Hindlimb muscle (tissue), 1 donor: ENCODE results near the gene MLIP. TPM values are rescaled to one million over a fixed set of nuclear protein-coding genes. Genes with fewer than 3 reads are reported as not detected.

Experiments
- DNase-seq: peaks from one replicate; pipeline ENCODE4 v3.0.0-alpha.2; 2013
- polyA plus RNA-seq: library from polyadenylated mRNA; unstranded; fragments of 120-200 nt; gene quantifications from one replicate; pipeline ENCODE4 v1.2.1, GENCODE V29; 2013; ENCODE audit not compliant: insufficient read length

MLIP gene
- polyA plus RNA-seq, 1 donor = 80.6 TPM

DNA sequence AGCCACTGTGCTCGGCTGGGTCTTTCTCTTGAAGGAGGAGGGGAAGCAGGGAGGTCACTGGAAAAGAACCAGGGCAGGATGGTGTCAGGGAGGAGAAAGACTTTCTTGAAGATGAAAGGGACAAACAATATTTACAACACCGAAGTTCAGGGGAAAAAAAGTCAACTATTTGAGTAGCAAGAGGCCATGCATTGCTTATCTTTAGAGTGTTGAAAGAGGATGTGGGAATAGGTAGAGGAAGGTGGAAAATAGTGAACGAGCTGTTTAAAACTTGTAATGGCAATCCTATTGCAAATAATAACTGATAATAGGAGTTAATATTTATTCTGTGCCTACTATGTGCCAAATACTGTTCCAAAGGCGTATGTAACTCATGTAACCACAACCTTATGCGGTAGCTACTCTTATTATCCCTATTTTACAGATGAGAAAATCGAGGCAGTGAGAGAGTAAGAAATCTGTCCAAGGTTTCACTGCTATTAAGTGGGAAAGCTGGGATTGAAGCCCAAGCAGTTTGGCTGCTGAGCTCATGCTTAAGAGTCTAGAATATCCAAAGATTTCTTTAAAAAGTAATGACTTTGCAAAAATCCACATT lies 12.7 kb upstream of the MLIP start:
- no peak for DNase-seq

DNA sequence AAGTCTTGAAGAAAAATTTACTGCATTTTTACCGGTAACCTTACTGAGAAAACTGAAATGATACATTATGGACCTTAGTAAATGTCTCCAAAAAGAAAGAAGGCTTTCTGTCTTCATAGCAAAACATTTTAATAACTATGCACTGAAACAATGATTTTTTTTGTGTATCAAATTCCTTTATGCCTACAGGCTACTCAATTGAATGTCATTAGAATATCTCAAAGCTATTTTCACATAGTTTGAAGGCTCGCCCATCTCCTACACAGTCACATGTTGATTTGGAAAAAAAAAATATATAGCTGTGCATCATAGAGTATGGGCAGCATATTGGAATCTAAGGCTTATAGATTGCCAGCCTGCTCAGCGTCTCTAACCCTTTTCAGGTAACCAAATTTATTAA lies 12.0 kb upstream of the MLIP start:
- no peak for DNase-seq

DNA sequence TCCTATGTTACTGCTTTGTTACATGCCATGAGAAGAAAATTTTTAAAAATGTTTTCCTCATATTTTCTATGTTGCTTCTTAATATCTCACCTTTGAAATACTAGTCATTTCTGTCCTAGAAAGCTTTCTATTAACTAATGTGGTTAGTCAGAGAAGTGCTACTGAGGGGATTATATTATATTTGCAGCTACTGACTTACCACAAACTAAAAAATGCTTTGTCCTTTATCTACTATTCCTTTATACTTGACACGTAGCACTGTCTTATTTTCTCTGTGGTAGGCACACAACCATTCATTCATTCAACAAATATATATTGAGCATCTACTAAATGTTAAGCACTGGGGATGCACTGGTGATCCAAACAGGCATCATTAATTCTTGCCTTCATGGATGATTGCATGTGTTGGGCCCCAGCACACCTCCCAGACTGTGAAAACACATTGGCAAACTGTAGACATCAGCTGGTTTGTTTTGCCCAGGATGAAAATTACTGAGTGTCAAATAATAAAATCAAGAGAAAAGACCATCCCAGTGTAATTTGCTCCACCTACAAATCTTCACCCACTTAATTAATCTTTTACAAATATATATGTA lies 10.7 kb upstream of the MLIP start:
- no peak for DNase-seq

GRCh38 chr6:54102238-54102637 lies 9.0 kb upstream of the MLIP start:
- no peak for DNase-seq

DNA sequence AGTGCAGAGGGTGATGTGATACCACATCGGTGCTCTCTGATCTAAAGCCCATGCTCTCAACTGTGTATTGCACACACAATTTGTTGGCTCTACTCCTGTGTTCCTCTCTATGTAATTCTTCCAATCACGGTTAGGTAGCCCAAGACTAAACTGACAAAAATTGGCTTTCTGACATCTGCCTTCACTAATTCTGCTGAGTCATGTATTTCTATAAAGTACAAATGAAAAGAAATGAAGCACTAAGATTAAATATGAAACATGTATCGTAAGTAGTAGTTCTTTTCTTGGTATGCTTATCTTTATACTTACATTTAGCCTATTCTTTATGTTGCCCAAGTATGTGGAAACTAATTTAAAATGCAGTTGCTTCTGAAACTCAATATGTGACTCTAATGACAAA lies 7.7 kb upstream of the MLIP start:
- no peak for DNase-seq

- DNase-seq = no peak
Measured at GRCh38 chr6:54106727-54107126, 4.5 kb upstream of the MLIP start.

- no peak for DNase-seq
Measured at GRCh38 chr6:54107470-54108090, 3.7 kb upstream of the MLIP start.

- no peak for DNase-seq
Measured at GRCh38 chr6:54108271-54108670, 3.0 kb upstream of the MLIP start.

- DNase-seq = no peak
Measured at GRCh38 chr6:54109586-54109985, 1.7 kb upstream of the MLIP start.

GRCh38 chr6:54112151-54112650 lies 958 bp downstream of the MLIP start:
- DNase-seq = no peak

GRCh38 chr6:54114991-54115390 lies 3.7 kb downstream of the MLIP start:
- no peak for DNase-seq

GRCh38 chr6:54115966-54116365 lies 4.7 kb downstream of the MLIP start:
- DNase-seq = no peak

- DNase-seq = no peak
Measured at GRCh38 chr6:54118117-54118516, 6.9 kb downstream of the MLIP start.

GRCh38 chr6:54125493-54125892 lies 14.2 kb downstream of the MLIP start:
- DNase-seq = no peak

GRCh38 chr6:54130179-54130578 lies 18.9 kb downstream of the MLIP start:
- no peak for DNase-seq

DNA sequence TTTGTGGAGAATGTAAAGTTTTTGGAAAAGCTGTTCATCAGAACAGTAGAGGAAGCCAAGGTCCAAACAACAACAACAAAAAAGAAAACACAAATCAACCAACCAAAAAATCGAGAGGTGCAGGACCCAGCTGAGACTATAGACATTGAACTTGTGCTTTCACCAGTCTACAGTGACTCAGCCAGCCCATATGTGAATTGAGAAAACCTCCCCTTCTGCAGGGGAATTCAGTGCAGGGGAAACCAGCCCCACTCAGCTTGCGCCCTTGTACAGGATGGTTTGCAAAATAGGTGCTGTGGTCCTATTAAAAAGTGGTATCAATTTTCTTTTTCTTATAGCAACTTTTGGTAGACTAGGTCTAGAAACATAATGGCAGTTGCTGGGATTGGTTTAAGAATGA lies 21.3 kb downstream of the MLIP start:
- DNase-seq = no peak

GRCh38 chr6:54133186-54133585 lies 21.9 kb downstream of the MLIP start:
- DNase-seq = no peak

DNA sequence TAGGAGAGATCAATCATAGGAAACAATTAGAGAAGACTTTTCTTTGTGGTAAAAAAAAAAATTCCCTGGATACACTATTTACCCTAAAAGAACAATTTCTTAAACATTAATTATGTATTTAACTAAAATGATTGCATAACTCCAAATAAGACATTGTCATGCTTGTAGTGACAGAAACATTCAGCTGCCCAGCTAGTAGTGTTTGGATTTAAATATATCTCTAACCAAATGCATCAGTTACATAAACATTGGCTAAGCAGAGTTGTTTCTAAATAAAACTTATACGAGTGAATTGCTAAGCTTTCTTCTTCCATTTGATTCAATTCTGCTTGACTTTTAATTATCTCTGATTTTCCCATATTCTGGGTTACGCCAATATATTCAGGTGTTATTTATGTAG lies 23.7 kb downstream of the MLIP start:
- DNase-seq = no peak

GRCh38 chr6:54135665-54136369 lies 24.6 kb downstream of the MLIP start:
- DNase-seq = no peak

GRCh38 chr6:54138795-54139194 lies 27.6 kb downstream of the MLIP start:
- no peak for DNase-seq

GRCh38 chr6:54140811-54141210 lies 29.6 kb downstream of the MLIP start:
- no peak for DNase-seq

DNA sequence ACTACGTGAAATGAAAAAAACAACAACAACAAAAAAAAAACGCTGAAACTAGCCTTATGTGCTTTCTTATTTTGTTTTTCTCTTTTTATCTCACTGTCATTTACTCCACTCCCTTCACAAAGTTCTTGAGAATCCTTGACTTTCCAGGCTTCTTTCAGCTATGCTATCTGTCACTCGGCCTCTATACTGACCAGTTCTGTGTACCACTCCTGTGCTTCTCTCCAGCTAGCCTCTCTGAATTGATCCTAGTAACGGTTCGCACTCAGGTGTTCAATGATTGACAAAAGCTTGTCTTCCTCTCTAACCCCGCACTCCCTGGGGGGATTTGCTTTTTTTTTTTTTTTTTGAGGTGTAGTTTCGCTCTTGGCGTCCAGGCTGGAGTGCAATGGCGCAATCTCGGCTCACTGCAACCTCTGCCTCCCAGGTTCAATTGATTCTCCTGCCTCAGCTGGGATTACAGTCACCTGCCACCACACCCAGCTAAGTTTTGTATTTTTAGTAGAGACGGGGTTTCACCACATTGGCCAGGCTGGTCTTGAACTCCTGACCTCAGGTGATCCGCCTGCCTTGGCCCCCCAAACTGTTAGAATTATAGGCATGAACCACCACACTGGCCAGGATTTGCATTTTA lies 31.8 kb downstream of the MLIP start:
- no peak for DNase-seq

GRCh38 chr6:54151861-54152260 lies 40.6 kb downstream of the MLIP start:
- no peak for DNase-seq
